GM21723 (cell line): ENCODE results near the gene SERTM1.

Experiments
- ATAC-seq: cut with Tn5 transposase; IDR thresholded peaks from one replicate; pipeline ENCODE4 v1.9.1; 2021; ENCODE audit warnings: mild to moderate bottlenecking, moderate library complexity; ENCODE audit not compliant: unreplicated experiment

Gene SERTM1

DNA sequence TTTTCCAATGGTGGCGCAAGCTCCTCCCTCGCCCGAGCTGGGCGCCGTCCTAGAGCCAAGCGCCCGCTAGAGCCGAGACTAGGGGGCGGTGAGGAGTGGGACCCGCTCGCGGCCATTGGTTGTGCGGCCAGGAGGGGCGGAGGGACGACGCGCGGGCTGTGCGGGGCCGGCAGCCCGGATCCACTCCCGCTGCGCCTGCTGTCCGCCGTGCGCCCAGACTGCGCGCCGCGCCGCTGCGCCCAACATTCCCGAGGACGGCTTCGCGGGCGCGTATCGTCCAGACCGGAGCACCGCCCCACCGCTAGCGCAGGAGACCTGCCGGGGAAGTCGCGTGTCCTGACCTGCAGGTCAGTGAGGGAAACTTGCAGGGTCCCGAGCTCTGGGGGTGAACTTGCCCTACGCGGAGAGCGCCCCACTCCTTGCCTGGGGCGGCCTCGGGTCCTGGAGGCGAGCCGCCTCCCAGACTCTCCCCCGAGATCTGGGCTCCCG, at the start of gene SERTM1:
SERTM1 (plus strand) TSS at position 183 of the 489 bp plus-strand sequence. CDS start 21,059 bp downstream, outside the sequence.
- ATAC-seq, result no peak

DNA sequence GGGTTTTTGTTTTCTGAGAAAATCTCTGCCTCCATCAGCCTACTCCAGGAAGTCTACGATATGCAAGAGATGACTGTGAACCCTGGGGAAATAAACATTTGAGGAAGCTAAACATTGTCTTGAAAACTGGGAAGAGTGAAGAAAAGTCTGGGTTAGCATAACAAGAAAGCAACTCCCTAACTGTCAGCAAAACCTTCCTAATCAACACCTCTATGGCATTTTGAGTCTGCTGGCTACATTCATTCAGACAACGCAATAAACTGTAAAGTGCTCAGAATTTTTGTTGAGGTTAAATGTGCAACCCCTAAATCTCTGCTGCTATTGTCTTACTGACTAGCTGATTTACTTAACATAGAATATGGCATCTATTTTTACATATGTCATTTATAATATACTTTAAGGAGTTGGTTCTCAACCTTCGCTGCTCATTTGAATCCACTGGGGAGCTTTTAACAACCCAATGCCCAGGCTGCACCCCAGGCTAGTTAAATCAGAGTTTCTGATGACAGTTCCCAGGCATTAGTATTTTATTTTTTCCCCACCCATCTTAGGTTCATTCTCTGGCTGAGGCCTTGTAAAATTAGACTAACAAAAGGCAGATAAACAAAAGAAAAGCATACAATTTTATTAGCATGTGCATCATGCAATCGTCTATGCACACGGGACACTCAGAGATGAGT, 45.3 kb upstream of the SERTM1 start:
- ATAC-seq, result no peak

DNA sequence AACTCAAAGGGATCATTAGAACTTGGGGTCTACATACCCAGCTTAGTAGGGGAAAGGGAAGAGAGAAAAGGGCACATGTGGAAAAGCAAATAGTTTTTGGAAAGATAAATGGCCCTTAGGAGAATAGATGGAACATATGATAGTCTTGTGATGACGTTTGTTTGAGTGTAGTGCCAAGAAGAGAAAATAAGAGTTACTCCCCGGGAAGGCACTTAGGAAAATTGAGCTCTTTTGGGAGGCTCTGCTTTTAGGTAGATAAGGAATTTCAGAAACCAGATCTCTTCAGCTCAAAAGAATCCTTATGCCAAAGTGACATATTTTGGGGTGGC, 44.8 kb upstream of the SERTM1 start:
- no peak for ATAC-seq

DNA sequence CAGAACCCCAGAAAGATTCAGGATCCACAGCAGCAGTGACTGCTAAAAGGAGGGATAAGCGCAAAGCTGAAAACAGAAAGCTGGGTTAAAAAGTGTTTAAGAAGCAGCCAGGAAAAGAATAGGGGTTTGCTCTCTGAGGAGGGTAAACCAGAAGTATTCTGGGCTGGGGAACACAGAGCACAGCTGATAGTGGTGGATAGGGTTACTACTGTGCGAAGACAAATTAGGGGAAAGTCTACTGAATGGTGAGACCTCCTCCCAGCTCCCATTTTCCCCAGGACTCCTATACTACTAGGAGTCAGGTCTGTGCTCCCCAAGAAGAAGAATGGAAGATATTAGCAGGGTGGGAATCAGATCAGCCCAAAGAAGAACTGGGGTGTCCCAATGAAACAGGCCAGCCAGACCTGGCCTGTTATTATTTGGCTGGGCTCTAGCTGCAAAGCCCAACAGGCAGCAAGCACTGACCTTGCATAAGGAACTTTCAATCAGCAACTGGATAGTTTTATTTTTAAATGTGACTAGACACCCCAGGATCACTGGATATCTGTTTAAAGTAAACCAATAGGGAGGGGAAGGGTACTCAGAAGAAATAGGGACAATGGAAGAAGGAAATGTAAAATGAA, 43.5 kb upstream of the SERTM1 start:
- ATAC-seq, result no peak

DNA sequence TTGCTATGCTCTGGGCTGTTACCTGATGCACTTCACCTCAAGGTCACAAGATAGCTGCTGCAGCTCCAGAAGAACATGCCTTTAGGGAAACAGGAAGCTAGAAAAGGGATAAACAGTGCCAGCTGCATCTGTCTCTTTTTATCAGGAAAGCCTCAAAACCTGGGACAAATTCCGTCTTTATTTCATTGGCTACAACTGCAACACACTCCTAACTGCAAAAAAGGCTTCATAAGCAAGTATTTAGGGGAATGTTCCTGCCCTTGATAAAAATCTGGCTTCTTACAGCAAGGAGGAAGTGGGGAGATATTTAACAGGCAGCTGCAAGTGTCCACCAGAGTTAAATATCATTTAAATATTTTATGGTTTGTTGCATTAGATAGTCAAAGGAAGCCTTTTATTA, 34.2 kb upstream of the SERTM1 start:
- no peak for ATAC-seq

DNA sequence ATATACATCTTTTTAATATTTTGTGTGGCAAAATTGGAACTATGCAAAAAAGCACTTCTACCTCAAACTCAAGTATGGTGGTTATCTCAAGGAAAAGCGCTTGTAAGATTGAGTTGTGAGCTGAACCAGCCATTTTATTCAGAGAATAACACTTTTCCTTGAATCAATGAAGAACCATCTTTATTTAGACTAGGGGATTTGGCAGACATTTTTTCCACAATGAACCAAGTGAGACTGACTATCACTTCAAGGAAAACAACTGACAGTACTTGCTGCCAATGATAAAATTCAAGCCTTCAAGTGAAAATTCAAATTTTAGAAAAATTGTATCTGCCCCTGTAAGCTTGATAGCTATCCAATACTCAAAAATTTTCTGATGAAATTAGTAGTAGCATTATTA, 23.2 kb upstream of the SERTM1 start:
- no peak for ATAC-seq

DNA sequence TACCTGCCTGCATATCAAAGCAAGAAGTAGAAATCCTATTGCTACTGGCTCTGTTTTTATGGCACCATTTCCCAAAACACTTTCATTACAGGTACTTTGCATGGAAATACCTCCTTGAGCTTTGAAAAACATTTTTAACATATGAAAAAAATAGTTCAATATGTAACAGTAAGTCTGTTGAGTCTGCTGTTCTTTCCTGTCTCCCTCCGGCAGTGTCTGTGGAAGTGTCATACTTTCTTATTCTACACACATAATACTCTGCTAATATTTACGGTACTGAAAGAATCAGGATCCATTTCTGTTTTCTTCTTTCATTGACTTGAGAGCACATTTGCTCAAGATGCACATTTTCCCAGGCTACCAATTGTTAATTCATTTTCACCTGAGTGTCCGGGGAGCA, 8.2 kb upstream of the SERTM1 start:
- no peak for ATAC-seq

DNA sequence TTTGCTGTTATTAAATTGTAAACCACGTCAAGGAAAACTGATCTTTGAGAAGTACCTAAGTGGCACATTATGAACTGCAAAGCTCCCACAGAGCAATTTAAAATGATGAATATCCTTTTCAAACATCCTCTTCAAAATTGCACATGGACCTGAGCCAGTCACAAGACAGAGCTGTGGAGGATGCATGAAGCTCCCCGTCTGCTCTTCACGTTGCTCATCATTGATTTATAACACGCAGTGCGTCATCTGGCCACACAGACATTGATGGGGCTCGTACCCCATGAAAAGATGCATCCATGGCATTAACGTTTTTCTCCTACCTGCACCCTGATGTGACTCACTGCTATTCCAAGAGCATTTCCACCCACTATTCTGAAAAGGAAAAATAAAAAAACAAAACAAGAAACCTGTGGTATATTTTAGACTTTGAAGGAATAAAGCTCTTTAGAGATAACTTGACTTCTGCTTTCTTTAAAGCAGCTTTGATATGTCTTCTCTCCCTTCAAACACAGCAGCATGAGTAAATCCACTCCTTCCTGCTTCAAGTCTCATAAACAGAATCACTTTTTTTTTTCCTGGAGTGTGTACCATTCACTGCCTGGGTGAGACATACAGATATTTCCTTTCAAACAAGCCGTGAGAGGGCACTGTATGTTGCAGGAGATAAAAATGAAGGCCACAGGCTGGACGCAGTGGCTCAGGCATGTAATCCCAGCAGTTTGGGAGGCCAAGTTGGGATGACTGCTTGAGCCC, 7.2 kb upstream of the SERTM1 start:
- ATAC-seq, result no peak

DNA sequence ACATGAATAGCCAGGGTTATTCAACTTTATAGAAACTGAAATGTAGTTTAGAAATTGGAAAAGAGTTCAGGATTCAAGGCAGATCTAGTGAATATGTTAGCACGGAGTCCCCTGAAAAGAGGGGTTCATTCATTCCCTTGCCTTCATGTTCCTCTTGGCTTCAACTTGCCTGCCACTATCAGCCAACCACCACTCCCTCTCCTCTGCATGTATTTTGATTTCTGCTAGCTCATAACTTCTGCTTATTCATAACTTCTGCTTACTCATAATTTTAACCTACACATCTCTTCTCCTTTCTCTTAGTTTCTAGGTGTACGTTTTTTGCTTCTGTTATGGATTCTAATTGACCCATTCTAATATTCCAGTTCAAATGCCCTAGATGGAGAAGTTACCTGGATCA, 5.5 kb upstream of the SERTM1 start:
- no peak for ATAC-seq

DNA sequence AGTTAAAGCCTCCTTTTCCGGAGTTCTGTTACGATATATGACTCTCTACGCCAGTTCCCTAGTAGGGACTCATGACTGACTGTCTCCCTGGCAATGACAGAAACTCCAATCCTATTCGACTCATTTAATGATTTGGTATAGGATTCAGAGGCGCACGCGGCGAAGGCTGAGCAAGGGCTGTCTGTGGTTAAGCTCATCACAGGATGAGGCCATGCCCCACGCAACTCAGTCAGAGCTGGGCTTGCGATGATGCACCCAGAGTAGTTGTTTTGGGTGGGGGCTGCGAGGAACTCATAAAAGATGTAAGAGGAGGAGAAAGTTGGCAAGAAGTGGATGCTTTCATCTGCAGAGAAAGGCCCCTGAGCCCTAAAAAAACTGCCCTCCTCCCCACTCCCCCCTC, 468 bp upstream of the SERTM1 start:
- ATAC-seq, result no peak

DNA sequence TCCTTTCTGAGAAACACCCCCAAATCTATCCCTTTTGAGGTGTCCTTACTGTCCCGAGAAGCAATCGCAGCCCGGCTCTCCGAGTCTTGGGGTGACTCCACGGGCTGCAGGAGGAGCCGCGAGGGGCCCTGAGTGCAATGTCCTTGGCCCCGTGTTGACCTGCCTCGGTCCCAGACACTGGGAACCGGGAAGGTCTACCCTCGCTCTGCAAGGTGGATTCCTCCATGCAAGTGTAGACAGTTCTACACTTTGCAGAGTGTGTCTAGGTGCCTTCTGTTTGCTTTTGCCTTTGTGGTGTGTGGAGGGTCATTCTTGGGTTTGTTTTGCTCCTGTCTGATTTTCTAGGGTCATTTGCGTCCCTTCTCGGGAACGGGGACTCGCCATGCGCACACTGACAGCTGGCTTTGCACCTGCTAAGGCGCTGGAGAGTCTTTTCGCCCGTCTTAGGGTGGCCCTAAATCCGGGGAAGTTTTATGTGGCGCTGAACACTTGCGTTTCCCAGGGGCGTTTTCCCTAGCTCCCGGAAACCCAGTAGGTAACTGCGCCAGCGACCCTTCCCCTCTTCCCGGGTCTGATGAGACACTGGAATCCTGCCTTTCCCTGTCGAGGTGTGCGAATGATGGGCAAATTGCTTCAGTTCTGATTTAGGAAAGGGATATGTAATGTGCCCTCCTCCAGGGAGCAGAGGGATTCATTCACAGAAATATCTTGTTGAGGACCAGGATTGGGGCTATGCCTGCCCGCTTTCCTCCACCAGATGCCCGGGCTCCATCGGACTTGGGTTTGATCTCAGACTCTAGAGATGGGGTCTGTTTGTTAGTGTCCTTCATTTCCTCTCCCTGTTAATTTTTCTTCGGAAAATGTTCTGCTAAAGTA, 755 bp downstream of the SERTM1 start:
- ATAC-seq, result no peak

DNA sequence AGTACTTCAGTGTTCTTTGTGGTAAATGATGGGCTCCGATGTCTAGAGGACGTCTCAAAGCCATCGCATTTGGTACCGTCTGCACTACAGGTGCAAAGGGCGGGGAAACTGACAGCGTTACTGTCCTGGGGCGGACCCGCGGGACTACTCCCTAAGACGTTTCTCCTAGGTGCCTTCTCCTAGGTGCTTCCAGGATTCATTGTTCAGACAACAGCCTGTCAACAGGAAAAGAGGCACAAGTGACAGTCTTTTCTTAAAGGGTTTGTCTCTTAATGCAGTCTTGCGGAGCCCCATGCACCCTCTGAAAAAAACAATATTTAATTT, 1.4 kb downstream of the SERTM1 start:
- ATAC-seq, result no peak

DNA sequence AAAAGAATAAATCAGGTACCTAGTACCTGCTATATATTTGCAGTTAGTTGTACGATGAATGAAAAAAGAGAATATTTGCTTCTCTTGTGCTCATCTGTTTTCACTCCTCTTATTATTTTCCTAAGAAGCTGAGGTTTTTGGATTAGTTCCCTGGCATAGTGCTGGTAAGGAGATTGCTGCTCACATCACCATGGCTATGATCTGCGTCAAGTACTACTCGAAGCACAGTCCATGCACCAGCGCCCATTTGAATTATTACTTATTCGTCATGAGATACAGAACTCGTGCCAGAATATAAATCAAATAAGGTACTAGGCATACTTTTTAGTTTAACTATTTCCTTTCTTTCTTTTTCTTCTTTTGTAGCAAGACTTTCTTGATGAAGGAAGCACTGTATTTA, 7.1 kb downstream of the SERTM1 start:
- no peak for ATAC-seq

DNA sequence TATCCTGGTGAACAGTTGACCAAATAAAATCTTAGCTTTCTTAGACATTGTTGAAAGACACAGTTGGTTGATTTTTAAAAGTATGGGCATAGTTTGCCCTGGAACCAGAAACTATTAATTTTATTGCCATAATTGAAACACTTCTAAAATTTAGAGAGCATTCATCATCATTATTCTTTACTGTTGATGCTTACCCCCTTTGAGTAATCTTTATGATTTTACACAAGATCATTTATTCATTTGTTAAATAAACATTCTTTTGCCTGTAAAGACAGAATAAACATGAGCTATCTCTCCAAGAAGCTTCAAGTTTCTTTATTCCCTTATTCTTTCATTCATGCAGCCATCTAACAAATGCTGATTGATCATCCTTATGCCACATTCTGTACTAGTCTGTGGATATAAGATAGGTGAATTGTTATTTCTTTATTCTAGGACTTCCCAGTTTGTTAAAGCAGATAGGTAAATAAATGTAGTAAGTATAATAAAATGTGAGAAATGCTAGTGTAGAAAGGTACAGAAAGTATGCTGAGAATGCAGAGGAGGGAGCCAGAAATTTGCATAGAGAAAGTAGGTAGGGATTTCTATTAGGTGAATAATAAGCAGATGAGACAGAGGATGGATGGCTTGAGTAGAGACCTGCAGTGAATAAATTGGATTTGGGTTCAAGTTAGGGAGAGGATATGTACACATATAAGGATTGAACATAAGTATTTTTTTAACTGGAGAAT, 8.2 kb downstream of the SERTM1 start:
- ATAC-seq, result no peak

DNA sequence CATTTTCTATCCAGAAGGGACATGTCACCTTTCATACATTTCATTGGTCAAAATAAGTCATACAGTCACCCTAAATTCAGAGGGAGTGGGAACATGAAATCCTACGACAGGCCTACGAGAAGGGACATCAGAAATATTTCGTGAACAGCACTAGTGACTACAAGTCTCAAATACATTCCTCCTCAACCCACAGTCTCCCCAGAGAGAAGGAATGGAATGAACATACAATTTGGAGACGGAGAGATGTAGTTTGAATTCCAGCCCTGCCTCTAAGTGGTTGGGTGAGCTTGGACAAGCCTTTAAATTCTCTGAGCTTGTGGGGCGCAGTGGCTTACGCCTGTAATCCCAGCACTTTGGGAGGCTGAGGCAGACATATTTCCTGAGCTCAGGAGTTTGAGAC, 9.9 kb downstream of the SERTM1 start:
- no peak for ATAC-seq

DNA sequence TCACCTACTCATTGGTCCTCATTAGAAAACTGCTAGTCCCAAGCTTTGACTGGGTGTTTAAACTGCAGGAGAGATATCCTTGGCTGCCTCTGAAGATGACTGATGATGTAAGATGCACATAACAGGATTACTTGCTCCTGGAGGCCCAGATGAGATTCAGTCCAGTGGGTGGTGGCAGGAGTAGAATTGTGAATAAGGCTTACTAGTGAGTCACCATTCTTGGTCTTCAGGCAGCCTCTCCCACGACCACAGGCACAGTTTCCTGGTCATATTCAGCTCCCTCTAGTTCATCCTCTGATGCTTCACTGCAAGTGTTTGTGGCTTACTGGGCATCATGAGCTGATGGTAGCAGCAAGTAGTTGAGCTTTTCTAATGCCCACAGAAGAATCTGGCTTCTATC, 12.1 kb downstream of the SERTM1 start:
- ATAC-seq, result no peak

DNA sequence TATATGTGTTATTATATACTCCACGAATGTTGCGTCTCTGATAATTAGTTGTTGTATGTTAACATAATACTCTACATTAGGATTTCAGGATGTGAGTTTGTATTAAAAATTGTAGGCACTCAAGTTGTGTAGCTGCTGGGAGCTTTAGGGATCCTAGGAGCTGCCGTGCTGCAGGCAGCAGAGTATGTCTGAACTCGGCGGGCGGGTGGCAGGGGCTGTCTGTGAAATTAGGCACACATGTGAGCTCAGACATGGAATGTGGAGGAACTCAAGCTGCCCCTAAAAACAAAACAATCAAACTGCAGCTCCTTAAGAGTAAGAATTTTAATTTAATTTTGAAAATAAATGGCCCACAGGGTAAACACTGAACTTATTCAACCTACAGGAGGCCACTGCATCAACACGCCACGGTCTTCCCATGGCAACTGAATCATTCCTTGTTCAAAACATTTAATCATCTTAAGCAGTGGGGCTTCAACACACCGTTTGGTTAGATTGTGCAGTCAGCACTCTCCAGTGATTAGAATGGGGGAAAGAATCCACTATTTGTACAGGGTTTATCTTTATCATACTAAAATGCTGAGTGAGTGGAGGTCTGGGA, 22.7 kb downstream of the SERTM1 start:
- no peak for ATAC-seq

DNA sequence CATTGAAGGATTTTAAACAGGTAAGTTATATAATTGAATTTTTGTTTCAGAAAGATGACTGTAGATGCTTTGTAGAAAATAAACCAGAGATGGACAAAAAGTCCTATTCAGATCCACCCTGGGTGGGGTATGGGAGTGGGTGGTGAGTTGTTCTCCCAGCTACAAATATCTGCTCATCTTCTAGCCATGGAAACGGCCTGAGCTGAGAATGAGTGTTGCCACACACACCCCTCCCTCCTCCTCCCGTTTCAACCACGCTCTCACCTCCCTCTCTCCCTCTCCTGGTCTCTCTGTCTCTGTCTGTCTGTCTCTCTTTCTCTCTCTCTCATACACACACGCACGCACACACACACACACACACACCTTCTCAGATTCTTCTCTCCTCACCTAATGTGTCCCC, 26.4 kb downstream of the SERTM1 start:
- no peak for ATAC-seq

DNA sequence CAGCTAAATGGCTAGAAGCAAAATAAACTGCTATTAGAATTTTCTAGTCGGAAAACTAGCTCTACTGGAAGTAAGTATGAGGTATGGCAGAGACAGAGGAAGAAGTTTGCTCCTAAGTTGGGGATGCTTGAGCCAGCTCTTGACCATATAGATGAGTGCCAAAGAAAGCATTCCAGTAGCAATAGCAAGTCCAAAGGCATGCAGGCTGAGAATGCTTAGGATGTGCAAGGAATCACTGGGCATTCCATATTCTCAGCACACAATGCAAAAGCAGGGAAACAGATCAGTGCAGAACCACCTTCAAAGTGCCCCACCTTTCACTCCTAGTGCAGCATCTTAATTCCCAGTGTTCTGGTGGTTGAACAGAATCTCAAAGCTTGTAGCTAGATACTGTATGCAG, 32.9 kb downstream of the SERTM1 start:
- ATAC-seq, result no peak

DNA sequence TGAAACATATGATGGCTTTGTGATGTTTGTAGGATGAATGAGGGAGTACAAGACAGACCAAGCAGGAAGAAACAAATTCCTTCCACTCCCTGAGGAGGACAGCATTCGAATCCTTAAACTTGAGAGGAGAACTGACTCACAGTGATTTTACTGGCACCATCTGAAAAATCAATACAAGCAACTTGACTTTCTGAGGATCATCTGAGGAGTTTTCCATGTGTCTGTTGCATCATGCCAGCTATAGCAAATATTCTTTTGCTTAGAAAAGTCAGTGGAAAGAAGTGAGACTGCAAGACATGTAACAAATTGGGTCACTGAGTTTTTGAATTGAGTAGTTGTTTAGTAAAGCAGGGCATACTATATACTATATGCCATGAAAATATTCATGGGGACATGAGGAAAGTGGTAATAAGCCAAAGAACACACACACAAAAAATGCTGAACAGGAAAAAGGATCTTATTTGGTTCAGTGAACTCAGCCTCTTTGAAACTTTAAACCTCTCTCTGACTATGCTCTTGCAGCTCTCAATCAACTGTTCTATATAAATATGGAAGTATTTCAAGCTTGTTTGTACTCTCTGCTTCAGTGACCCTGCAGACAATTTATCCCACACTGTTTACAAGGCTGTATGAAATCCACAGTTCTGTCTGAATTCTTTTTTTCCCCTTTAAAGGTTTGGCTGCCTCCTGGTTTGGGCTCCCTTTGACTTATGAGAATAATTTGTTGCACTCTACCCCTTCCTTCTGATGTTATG, 35.5 kb downstream of the SERTM1 start:
- ATAC-seq, result no peak
